HG03045 (cell line): ENCODE results near the gene ATPAF1.
"Not testable (repeated sequence)": the region's sequence is repeated elsewhere in the genome, so short reads cannot be mapped to it uniquely, and the experiment has no call there.

Experiments
- ATAC-seq: cut with Tn5 transposase; IDR thresholded peaks from one replicate; pipeline ENCODE4 v1.9.1; 2021; ENCODE audit warnings: mild to moderate bottlenecking, moderate library complexity; ENCODE audit not compliant: unreplicated experiment

Gene ATPAF1

GRCh38 chr1:46667782-46668760 lies at the start of gene ATPAF1:
Gene ATPAF1 (minus strand): TSS chr1:46668364. CDS start chr1:46668322, 42 bp downstream.
- ATAC-seq: peak; percentile 79

GRCh38 chr1:46717654-46718053 lies 49.5 kb upstream of the ATPAF1 start:
- no peak for ATAC-seq

GRCh38 chr1:46714976-46715375 lies 46.8 kb upstream of the ATPAF1 start:
- ATAC-seq: no peak

GRCh38 chr1:46708121-46708520 lies 40.0 kb upstream of the ATPAF1 start:
- no peak for ATAC-seq

- no peak for ATAC-seq
Measured at GRCh38 chr1:46705408-46705807, 37.2 kb upstream of the ATPAF1 start.

- ATAC-seq: no peak
Measured at GRCh38 chr1:46703927-46704641, 35.9 kb upstream of the ATPAF1 start.

GRCh38 chr1:46699666-46700065 lies 31.5 kb upstream of the ATPAF1 start:
- ATAC-seq: no peak

- no peak for ATAC-seq
Measured at GRCh38 chr1:46697053-46697452, 28.9 kb upstream of the ATPAF1 start.

- not testable (repeated sequence) for ATAC-seq
Measured at GRCh38 chr1:46694676-46695075, 26.5 kb upstream of the ATPAF1 start.

GRCh38 chr1:46692811-46693770 lies 24.9 kb upstream of the ATPAF1 start:
- no peak for ATAC-seq

- ATAC-seq: no peak
Measured at GRCh38 chr1:46691997-46692790, 24.0 kb upstream of the ATPAF1 start.

GRCh38 chr1:46690931-46691421 lies 22.8 kb upstream of the ATPAF1 start:
- no peak for ATAC-seq

- ATAC-seq: no peak
Measured at GRCh38 chr1:46689897-46690296, 21.7 kb upstream of the ATPAF1 start.

- no peak for ATAC-seq
Measured at GRCh38 chr1:46689356-46689755, 21.2 kb upstream of the ATPAF1 start.

GRCh38 chr1:46687921-46688509 lies 19.9 kb upstream of the ATPAF1 start:
- ATAC-seq: no peak

- ATAC-seq: no peak
Measured at GRCh38 chr1:46687093-46687659, 19.0 kb upstream of the ATPAF1 start.

GRCh38 chr1:46686255-46686654 lies 18.1 kb upstream of the ATPAF1 start:
- no peak for ATAC-seq

GRCh38 chr1:46684670-46685069 lies 16.5 kb upstream of the ATPAF1 start:
- ATAC-seq: no peak

- no peak for ATAC-seq
Measured at GRCh38 chr1:46682064-46682463, 13.9 kb upstream of the ATPAF1 start.
